Measurements from ENCODE around the gene PLPPR1. TPM values are rescaled to one million over a fixed set of nuclear protein-coding genes. Genes with fewer than 3 reads are reported as not detected.
"Not testable (repeated sequence)": the region's sequence is repeated elsewhere in the genome, so short reads cannot be mapped to it uniquely, and the experiment has no call there.

The PLPPR1 gene
- total RNA-seq, 2 experiments from 2014 or later: not detected

DNA sequence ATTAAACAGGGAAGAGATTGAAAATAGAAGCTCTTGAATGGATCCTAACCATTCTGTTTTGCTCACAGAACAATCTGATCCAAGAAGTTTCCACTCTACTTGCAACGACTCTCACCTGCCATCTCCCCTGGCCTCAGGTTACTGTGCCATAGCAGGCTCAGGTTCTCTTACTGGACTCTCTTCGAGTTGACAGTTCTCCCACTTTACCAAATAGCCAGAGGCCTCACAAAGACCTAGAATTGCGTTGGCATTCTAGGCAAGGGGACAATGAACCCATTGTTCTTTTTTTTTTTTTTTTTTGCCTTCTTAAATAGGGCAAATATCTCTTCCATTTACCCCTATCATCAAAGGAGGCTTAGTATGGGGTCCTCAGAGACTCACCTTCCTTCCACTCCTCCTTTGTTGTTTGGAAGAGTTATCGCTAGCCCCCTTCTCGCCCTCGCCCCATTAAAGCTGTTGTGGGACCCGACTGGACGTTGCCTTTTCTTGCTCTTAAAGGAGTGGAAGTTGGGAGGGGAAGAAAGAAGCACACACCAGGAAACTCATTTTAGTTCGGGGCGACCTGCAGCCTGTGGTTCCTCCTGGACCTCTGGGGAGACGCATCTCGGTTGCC, 688 bp upstream of the PLPPR1 start:
- Mint-ChIP-seq H3K36me3 (ENCODE audit: low read depth) (no peaks in the 10 kb centered on the region), H3K4me1 (ENCODE audit: low read depth) (no peaks in the 10 kb centered on the region), H3K9me3 (ENCODE audit: insufficient read depth) (no peaks in the 10 kb centered on the region), H3K27ac (no peak overlapping the region), H3K4me3 (no peak overlapping the region), H3K27me3 (ENCODE audit: low read depth) (peaks cover 41% of the 10 kb centered on the region)
- ATAC-seq (no peak), DNase-seq (no peak)
- POLR2A ChIA-PET: no interaction called here
- CTCF ChIA-PET: no interaction called here

- no peaks in the 10 kb centered on the region for H3K9me3 Mint-ChIP-seq (ENCODE audit: insufficient read depth)
- H3K36me3 Mint-ChIP-seq (ENCODE audit: low read depth): no peaks in the 10 kb centered on the region
- DNase-seq (no peak), ATAC-seq (no peak)
- no peak overlapping the region for H3K27ac Mint-ChIP-seq
- CTCF ChIA-PET: no interaction called here
- peaks cover 41% of the 10 kb centered on the region for H3K27me3 Mint-ChIP-seq (ENCODE audit: low read depth)
- no peaks in the 10 kb centered on the region for H3K4me1 Mint-ChIP-seq (ENCODE audit: low read depth)
- POLR2A ChIA-PET: no interaction called here
- H3K4me3 Mint-ChIP-seq: no peak overlapping the region
These were observed 973 bp downstream of the PLPPR1 start for GRCh38 chr9:101029315-101030085.

- H3K4me1 Mint-ChIP-seq (ENCODE audit: low read depth): no peaks in the 10 kb centered on the region
- H3K27me3 Mint-ChIP-seq (ENCODE audit: low read depth): peaks cover 41% of the 10 kb centered on the region
- H3K9me3 Mint-ChIP-seq (ENCODE audit: insufficient read depth): no peaks in the 10 kb centered on the region
- no peak overlapping the region for H3K27ac Mint-ChIP-seq
- ChIA-PET CTCF (no interaction called here), POLR2A (no interaction called here)
- ATAC-seq (no peak), DNase-seq (no peak)
- no peak overlapping the region for H3K4me3 Mint-ChIP-seq
- H3K36me3 Mint-ChIP-seq (ENCODE audit: low read depth): no peaks in the 10 kb centered on the region
These were observed 1.5 kb downstream of the PLPPR1 start for GRCh38 chr9:101030086-101030391.

DNA sequence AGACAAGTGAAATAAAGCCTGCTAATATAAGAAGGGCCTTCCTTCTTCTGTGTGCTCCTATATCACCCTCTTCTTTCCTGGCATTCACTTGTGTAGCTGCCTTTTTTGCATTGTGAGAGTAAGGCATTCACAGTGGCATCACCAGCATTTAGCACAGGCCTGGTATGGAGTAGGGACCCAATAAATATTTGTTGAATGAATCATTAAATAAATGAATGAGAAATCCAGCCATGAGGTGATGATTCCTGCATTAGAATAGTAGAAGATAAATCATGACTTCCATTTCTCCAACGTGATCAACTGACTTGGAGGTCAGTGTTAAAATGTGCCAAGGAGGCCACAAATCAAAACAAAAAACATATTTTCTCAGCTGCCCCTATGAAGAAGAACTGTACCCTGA, 3.9 kb downstream of the PLPPR1 start:
- Mint-ChIP-seq H3K4me1 (ENCODE audit: low read depth) (no peaks in the 10 kb centered on the region), H3K4me3 (no peak overlapping the region), H3K27ac (no peak overlapping the region), H3K36me3 (ENCODE audit: low read depth) (no peaks in the 10 kb centered on the region), H3K9me3 (ENCODE audit: insufficient read depth) (no peaks in the 10 kb centered on the region), H3K27me3 (ENCODE audit: low read depth) (peaks cover 32% of the 10 kb centered on the region)
- CTCF ChIA-PET: no interaction called here
- POLR2A ChIA-PET: interaction anchor here (0.6 kb wide), 1 partner anchor 180 kb away, joined by 3 read pairs; no protein-coding TSS in a partner anchor
- DNase-seq (no peak), ATAC-seq (no peak)

DNA sequence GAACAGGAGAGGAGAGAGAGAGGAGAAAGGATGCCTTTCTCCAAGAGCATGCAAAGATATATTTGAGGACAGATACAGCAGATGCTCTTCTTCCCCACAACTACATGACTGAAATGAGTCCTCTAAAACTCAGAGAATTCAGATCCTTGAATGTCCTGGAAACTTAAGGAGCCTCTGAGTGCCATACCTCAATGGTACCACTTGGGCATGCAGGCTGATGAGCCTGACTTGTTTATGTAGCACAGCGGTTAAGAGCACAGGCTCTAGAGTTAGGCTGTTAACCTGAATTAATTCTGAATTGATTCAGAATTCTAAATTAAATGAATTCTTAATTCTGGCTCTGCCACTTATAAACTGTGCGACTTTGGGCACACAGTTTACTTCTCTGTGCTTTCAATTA, 5.7 kb downstream of the PLPPR1 start:
- ChIA-PET CTCF (no interaction called here), POLR2A (no interaction called here)
- no peak overlapping the region for H3K4me3 Mint-ChIP-seq
- H3K27ac Mint-ChIP-seq: no peak overlapping the region
- ATAC-seq (no peak), DNase-seq (no peak)
- no peaks in the 10 kb centered on the region for H3K9me3 Mint-ChIP-seq (ENCODE audit: insufficient read depth)
- H3K36me3 Mint-ChIP-seq (ENCODE audit: low read depth): no peaks in the 10 kb centered on the region
- peaks cover 21% of the 10 kb centered on the region for H3K27me3 Mint-ChIP-seq (ENCODE audit: low read depth)
- H3K4me1 Mint-ChIP-seq (ENCODE audit: low read depth): no peaks in the 10 kb centered on the region

GRCh38 chr9:101035098-101035497, 6.6 kb downstream of the PLPPR1 start:
- no peaks in the 10 kb centered on the region for H3K9me3 Mint-ChIP-seq (ENCODE audit: insufficient read depth)
- H3K4me1 Mint-ChIP-seq (ENCODE audit: low read depth): no peaks in the 10 kb centered on the region
- DNase-seq (no peak), ATAC-seq (no peak)
- ChIA-PET CTCF (no interaction called here), POLR2A (no interaction called here)
- H3K27ac Mint-ChIP-seq: no peak overlapping the region
- peaks cover 13% of the 10 kb centered on the region for H3K27me3 Mint-ChIP-seq (ENCODE audit: low read depth)
- no peaks in the 10 kb centered on the region for H3K36me3 Mint-ChIP-seq (ENCODE audit: low read depth)
- no peak overlapping the region for H3K4me3 Mint-ChIP-seq

GRCh38 chr9:101037430-101037829, 8.9 kb downstream of the PLPPR1 start:
- H3K4me3 Mint-ChIP-seq: no peak overlapping the region
- ChIA-PET CTCF (no interaction called here), POLR2A (no interaction called here)
- no peaks in the 10 kb centered on the region for H3K36me3 Mint-ChIP-seq (ENCODE audit: low read depth)
- H3K4me1 Mint-ChIP-seq (ENCODE audit: low read depth): no peaks in the 10 kb centered on the region
- H3K27ac Mint-ChIP-seq: no peak overlapping the region
- H3K9me3 Mint-ChIP-seq (ENCODE audit: insufficient read depth): no peaks in the 10 kb centered on the region
- no peak for ATAC-seq
- DNase-seq: no peak
- no peaks in the 10 kb centered on the region for H3K27me3 Mint-ChIP-seq (ENCODE audit: low read depth)

DNA sequence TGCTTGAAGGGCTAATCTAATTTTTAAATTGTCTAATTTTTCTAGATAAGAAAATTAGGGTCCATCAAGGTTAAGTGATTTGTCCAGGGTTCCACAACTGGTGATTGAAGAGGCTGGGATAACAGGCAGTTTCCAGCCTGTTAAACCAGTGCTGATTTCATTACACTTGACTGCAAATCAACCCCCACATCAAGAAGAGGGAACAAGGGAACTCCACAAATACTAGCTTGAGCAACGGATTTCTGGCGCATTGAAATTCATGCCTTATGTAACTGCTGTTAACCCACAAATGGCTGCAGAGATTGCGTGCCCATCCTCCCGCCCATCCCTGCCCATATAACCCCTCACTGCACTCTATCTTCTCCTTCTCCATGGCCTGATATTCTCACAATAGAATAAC, 10.0 kb downstream of the PLPPR1 start:
- ATAC-seq: no peak
- Mint-ChIP-seq H3K4me3 (no peak overlapping the region), H3K4me1 (ENCODE audit: low read depth) (no peaks in the 10 kb centered on the region), H3K36me3 (ENCODE audit: low read depth) (no peaks in the 10 kb centered on the region), H3K27me3 (ENCODE audit: low read depth) (no peaks in the 10 kb centered on the region), H3K27ac (no peak overlapping the region), H3K9me3 (ENCODE audit: insufficient read depth) (no peaks in the 10 kb centered on the region)
- DNase-seq: no peak
- CTCF ChIA-PET: no interaction called here
- POLR2A ChIA-PET: no interaction called here

DNA sequence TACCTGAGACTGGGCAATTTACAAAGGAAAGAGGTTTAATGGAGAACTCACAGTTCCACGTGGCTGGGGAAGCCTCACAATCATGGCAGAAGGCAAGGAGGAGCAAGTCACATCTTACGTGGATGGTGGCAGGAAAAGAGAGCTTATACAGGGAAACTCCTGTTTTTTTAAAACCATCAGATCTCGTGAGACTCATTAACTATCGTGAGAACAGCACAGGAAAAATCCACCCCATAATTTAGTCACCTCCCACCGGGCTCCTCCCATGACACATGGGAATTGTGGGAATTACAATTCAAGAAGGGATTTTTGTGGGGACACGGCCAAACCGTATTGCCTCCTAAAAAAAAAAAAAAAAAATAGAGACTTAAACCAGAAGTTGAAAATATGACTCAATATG, 11.1 kb downstream of the PLPPR1 start:
- H3K4me1 Mint-ChIP-seq (ENCODE audit: low read depth); H3K4me3 Mint-ChIP-seq; H3K36me3 Mint-ChIP-seq (ENCODE audit: low read depth); H3K27ac Mint-ChIP-seq; H3K9me3 Mint-ChIP-seq (ENCODE audit: insufficient read depth); DNase-seq; H3K27me3 Mint-ChIP-seq (ENCODE audit: low read depth); CTCF ChIA-PET; POLR2A ChIA-PET; ATAC-seq: not testable (repeated sequence)

GRCh38 chr9:101047848-101048397, 19.4 kb downstream of the PLPPR1 start:
- no peaks in the 10 kb centered on the region for H3K4me1 Mint-ChIP-seq (ENCODE audit: low read depth)
- H3K4me3 Mint-ChIP-seq: no peak overlapping the region
- POLR2A ChIA-PET: no interaction called here
- CTCF ChIA-PET: no interaction called here
- no peak for DNase-seq
- no peaks in the 10 kb centered on the region for H3K27me3 Mint-ChIP-seq (ENCODE audit: low read depth)
- ATAC-seq: no peak
- H3K36me3 Mint-ChIP-seq (ENCODE audit: low read depth): no peaks in the 10 kb centered on the region
- H3K9me3 Mint-ChIP-seq (ENCODE audit: insufficient read depth): no peaks in the 10 kb centered on the region
- H3K27ac Mint-ChIP-seq: no peak overlapping the region

- no peak overlapping the region for H3K4me3 Mint-ChIP-seq
- no peak overlapping the region for H3K27ac Mint-ChIP-seq
- ChIA-PET POLR2A (no interaction called here), CTCF (no interaction called here)
- no peaks in the 10 kb centered on the region for H3K27me3 Mint-ChIP-seq (ENCODE audit: low read depth)
- ATAC-seq (no peak), DNase-seq (no peak)
- no peaks in the 10 kb centered on the region for H3K9me3 Mint-ChIP-seq (ENCODE audit: insufficient read depth)
- H3K4me1 Mint-ChIP-seq (ENCODE audit: low read depth): no peaks in the 10 kb centered on the region
- H3K36me3 Mint-ChIP-seq (ENCODE audit: low read depth): no peaks in the 10 kb centered on the region
These were observed 22.1 kb downstream of the PLPPR1 start for GRCh38 chr9:101050650-101051049.

DNA sequence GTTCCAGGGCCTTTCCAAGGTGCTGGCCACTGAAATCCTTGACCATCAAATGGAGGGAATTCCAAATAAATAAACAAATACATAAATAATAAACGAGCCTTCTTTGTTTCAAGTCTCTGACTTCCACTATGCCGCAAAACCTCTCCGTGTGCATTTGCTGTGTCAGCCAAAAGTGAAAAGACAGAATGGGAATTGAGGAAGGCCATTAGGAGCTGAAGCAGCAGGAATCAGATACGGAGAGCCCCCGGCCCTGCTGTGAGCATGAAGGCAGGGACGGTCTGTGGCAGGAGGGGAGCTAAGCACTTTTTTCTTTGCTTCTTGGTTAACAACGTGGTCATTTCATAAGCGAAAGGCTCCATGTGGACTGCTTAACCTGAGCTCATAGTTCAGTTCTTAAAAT, 26.1 kb downstream of the PLPPR1 start:
- H3K27me3 Mint-ChIP-seq (ENCODE audit: low read depth): no peaks in the 10 kb centered on the region
- no peaks in the 10 kb centered on the region for H3K36me3 Mint-ChIP-seq (ENCODE audit: low read depth)
- ATAC-seq: no peak
- no peak overlapping the region for H3K27ac Mint-ChIP-seq
- CTCF ChIA-PET: interaction anchor here (0.9 kb wide), 1 partner anchor 18 kb away, joined by 3 read pairs; no protein-coding TSS in a partner anchor
- no peak overlapping the region for H3K4me3 Mint-ChIP-seq
- H3K4me1 Mint-ChIP-seq (ENCODE audit: low read depth): no peaks in the 10 kb centered on the region
- no peak for DNase-seq
- H3K9me3 Mint-ChIP-seq (ENCODE audit: insufficient read depth): no peaks in the 10 kb centered on the region
- POLR2A ChIA-PET: no interaction called here

DNA sequence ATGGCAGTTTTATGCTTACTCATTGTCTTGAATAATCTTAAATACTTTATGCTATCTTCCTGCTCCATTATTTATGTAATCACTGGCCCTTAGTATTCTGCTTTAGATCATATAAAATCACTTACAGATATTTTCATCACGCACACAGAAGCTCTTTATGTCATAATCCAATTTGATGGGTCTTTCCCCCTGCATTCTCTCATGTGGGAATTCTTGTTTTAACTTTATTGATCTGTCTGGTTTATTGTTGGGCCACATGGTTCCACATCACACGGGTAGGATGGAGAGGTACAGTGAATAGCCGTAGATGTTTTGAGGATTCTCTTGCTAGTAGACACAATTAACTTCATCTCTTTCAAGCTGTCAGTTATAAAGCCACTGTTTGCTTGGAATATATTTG, 27.0 kb downstream of the PLPPR1 start:
- no peak for DNase-seq
- no peak for ATAC-seq
- CTCF ChIA-PET: no interaction called here
- Mint-ChIP-seq H3K27me3 (ENCODE audit: low read depth) (no peaks in the 10 kb centered on the region), H3K9me3 (ENCODE audit: insufficient read depth) (no peaks in the 10 kb centered on the region), H3K4me1 (ENCODE audit: low read depth) (no peaks in the 10 kb centered on the region), H3K36me3 (ENCODE audit: low read depth) (no peaks in the 10 kb centered on the region), H3K27ac (no peak overlapping the region), H3K4me3 (no peak overlapping the region)
- POLR2A ChIA-PET: no interaction called here

Data from activated CD8-positive, alpha-beta T cell treated with anti-CD3 and anti-CD28 coated beads, Interleukin-2, amount 10 ng/mL, durations not matched to agents 7 days and 5 days (primary cell).